ENCODE results near the gene CDH13. TPM values are rescaled to one million over a fixed set of nuclear protein-coding genes. Genes with fewer than 3 reads are reported as not detected.

Gene CDH13
- total and polyA plus RNA-seq, 9 of the 15 experiments (the other 6 are each of a cell fraction or from before 2014, with no cell fraction given) = 0.03 TPM; not detected in 8

GRCh38 chr16:83626676-83627075 is 999.9 kb downstream of the CDH13 start (continued):
- TF ChIP-seq ETS2 (tag; IDR thresholded peaks at IDR 0.05; ENCODE audit: borderline replicate concordance, poor library complexity, severe bottlenecking) (no peak), ZSCAN29 (IDR thresholded peaks at IDR 0.05) (no peak), ZNF444 (CRISPR knock-in tag; IDR thresholded peaks at IDR 0.05) (no peak), CC2D1A (IDR thresholded peaks at IDR 0.05) (no peak), ZBED1 (IDR thresholded peaks at IDR 0.05) (no peak), RCOR1 (IDR thresholded peaks at IDR 0.05; ENCODE audit: borderline replicate concordance in 1 of 2, low read depth in 2 of 2, low read length in 2 of 2) (no peak), ZKSCAN1 (IDR thresholded peaks at IDR 0.05; ENCODE audit: low read depth, low read length) (no peak), ZNF668 (CRISPR knock-in tag; IDR thresholded peaks at IDR 0.05) (no peak)

GRCh38 chr16:83627996-83628395 is 1001.2 kb downstream of the CDH13 start:
- ChIA-PET POLR2A (no interaction called here), CTCF (ENCODE audit: low intra/inter-chr PET ratio) (no interaction called here)
- no peak for DNase-seq (ENCODE audit: extremely low read depth in 1 of 4, low spot score in 3 of 4)
- BruUV-seq (replicated peaks) = no TSS peak
- ATAC-seq = no peak
- Histone ChIP-seq H3K4me2 (ENCODE audit: insufficient read depth, low read length) (no peak overlapping the region), H3K4me1 (replicated peaks in 1 of 2; ENCODE audit: control insufficient read depth in 2 of 2, insufficient read depth in 2 of 2, low read length in 2 of 2) (no peaks in the 10 kb centered on the region), H3K27ac (ENCODE audit: extremely low read depth, low read depth, low read length) (no peak overlapping the region), H3K9me3 (replicated peaks; ENCODE audit: control insufficient read depth, insufficient read depth, low read depth, low read length) (no peaks in the 10 kb centered on the region), H3K27me3 (ENCODE audit: control insufficient read depth in 2 of 2, insufficient read depth in 2 of 2, low read length in 2 of 2) (peaks cover 18 to 40% of the 10 kb centered on the region in 2 experiments; a peak in 4 of 5 replicates), H3K9ac (ENCODE audit: insufficient read depth in 1 of 2, low read depth in 2 of 2, low read length in 2 of 2) (no peak overlapping the region), H2AFZ (ENCODE audit: low read depth, low read length) (no peak overlapping the region), H4K20me1 (replicated peaks; ENCODE audit: control insufficient read depth, insufficient read depth, low read length) (no peaks in the 10 kb centered on the region; the same call in 1 of the 2 replicates), H3K4me3 (no peak overlapping the region), H3K36me3 (ENCODE audit: control insufficient read depth, insufficient read depth, low read length) (no peaks in the 10 kb centered on the region), H3K9me1 (ENCODE audit: control insufficient read depth, insufficient read depth, low read length) (no peaks in the 10 kb centered on the region), H3K79me2 (ENCODE audit: control insufficient read depth, insufficient read depth, low read length) (no peaks in the 10 kb centered on the region)
- in situ Hi-C loops (cut with MboI) = no loop called here
- FAIRE-seq = no peak
- intact Hi-C loops (cut with micrococcal nuclease) = no loop called here
- 0% methylated on average over 7 of the region's 7 CpGs for WGBS (ENCODE audit: insufficient coverage, low coverage, missing lambda C conversion rate)
- TF ChIP-seq KDM2B (CRISPR knock-in tag; IDR thresholded peaks at IDR 0.05) = no peak
- TF ChIP-seq NCOA1 (IDR thresholded peaks at IDR 0.05; ENCODE audit: low read depth) = no peak
- no peak for TF ChIP-seq HEY1 (CRISPR knock-in tag; IDR thresholded peaks at IDR 0.05; ENCODE audit: borderline replicate concordance)
- no peak for TF ChIP-seq FOS (IDR thresholded peaks at IDR 0.05; ENCODE audit: extremely low read depth, insufficient read length)
- TF ChIP-seq ARID2 (IDR thresholded peaks at IDR 0.05) = no peak
- TF ChIP-seq ZZZ3 (IDR thresholded peaks at IDR 0.05) = no peak
- TF ChIP-seq CBX1 (IDR thresholded peaks at IDR 0.05; ENCODE audit: low read depth) = no peak
- no peak for TF ChIP-seq COPS2 (conservative IDR thresholded peaks at IDR 0.05)
- TF ChIP-seq KDM5B (IDR thresholded peaks at IDR 0.05; ENCODE audit: insufficient replicate concordance, low read depth, low read length) = no peak
- TF ChIP-seq ZKSCAN8 (CRISPR knock-in tag; IDR thresholded peaks at IDR 0.05) = no peak
- no peak for TF ChIP-seq STAT5A (IDR thresholded peaks at IDR 0.05; ENCODE audit: borderline replicate concordance, low read length)
- no peak for TF ChIP-seq ZNF639 (CRISPR knock-in tag; conservative IDR thresholded peaks at IDR 0.05 in 1 of 2, IDR thresholded peaks at IDR 0.05 in 1 of 2)
- TF ChIP-seq ZNF41 (CRISPR knock-in tag; conservative IDR thresholded peaks at IDR 0.05) = no peak
- no peak for TF ChIP-seq MNT (conservative IDR thresholded peaks at IDR 0.05)
- no peak for TF ChIP-seq ELF4 (CRISPR knock-in tag; IDR thresholded peaks at IDR 0.05)

Data from K562 (cell line).